Panc1 (cell line): Measurements from ENCODE around the gene NTRK3. TPM values are rescaled to one million over a fixed set of nuclear protein-coding genes. Genes with fewer than 3 reads are reported as not detected.

ENCODE experiments used
- ATAC-seq: fragments of 200-7000 bp; cut with Tn5 transposase; 2 replicates; pipeline ENCODE4 v1.9.1; 2020; ENCODE audit warnings: mild to moderate bottlenecking, moderate library complexity
- BruUV-seq: library from RNA; stranded (reverse); fragments of 400-500 nt; replicated peaks from 2 replicates; lab custom pipeline; 2021; lab: Mats Ljungman, UMichigan
- CTCF ChIA-PET: fragments of 300-600 bp; sonication (Branson Sonifier 250); formaldehyde crosslinking; loops from one replicate; lab custom pipeline; 2022; ENCODE audit warnings: antibody characterized with exemption; lab: Charles Lee
- POLR2A ChIA-PET: fragments of 300-600 bp; sonication (Branson Sonifier 250); formaldehyde crosslinking; loops from one replicate; lab custom pipeline; 2022; ENCODE audit warnings: antibody characterized with exemption; lab: Charles Lee
- DNase-seq: peaks from one replicate; pipeline ENCODE4 v3.0.0-alpha.2; 2010; ENCODE audit warnings: low read depth, low spot score
- H3K27ac ChIP-seq: 2 replicates; pipeline ENCODE4 v1.5.1; 2011; ENCODE audit warnings: mild to moderate bottlenecking, low read length, inconsistent platforms
- H3K27me3 ChIP-seq: fragments of 200-500 bp; sonication (Bioruptor generic); 2 replicates; pipeline ENCODE4 v1.6.0; 2014; ENCODE audit warnings: low read length, inconsistent platforms; ENCODE audit not compliant: control insufficient read depth, insufficient read depth
- H3K36me3 ChIP-seq: fragments of 200-500 bp; sonication (Bioruptor generic); 2 replicates; pipeline ENCODE4 v1.5.1; 2014; ENCODE audit warnings: inconsistent platforms, mild to moderate bottlenecking, low read length, moderate library complexity; ENCODE audit not compliant: control insufficient read depth, insufficient read depth
- H3K4me1 ChIP-seq: 2 replicates; pipeline ENCODE4 v1.5.1; 2011; ENCODE audit warnings: inconsistent platforms, mild to moderate bottlenecking, low read length, moderate library complexity; ENCODE audit not compliant: control insufficient read depth, insufficient read depth
- H3K4me3 ChIP-seq, 2 experiments: 2 replicates each; pipeline ENCODE4 v1.5.1; 2011 to 2012; ENCODE audit warnings: low read depth in 2 of 2, low read length in 2 of 2, mild to moderate bottlenecking in 2 of 2, inconsistent platforms in 1 of 2, moderate library complexity in 1 of 2
- H3K9me3 ChIP-seq: fragments of 200-500 bp; sonication (Bioruptor generic); 2 replicates; pipeline ENCODE4 v1.5.1; 2014; ENCODE audit warnings: low read depth, mild to moderate bottlenecking, inconsistent platforms, low read length, moderate library complexity; ENCODE audit not compliant: control insufficient read depth, insufficient read depth
- POLR2AphosphoS5 ChIP-seq: IDR thresholded peaks from 2 replicates; pipeline ENCODE4 v1.6.1; 2012; ENCODE audit warnings: mild to moderate bottlenecking, low read depth, low read length, moderate library complexity
- SIN3A ChIP-seq: IDR thresholded peaks from 2 replicates; pipeline ENCODE4 v1.6.1; 2012; ENCODE audit warnings: low read depth, mild to moderate bottlenecking, low read length, moderate library complexity, borderline replicate concordance; ENCODE audit not compliant: insufficient read depth
- TCF7L2 ChIP-seq: IDR thresholded peaks from 2 replicates; pipeline ENCODE4 v1.6.1; 2011; ENCODE audit warnings: mild to moderate bottlenecking, low read depth, low read length, inconsistent platforms
- in situ Hi-C: cut with HindIII; loops from 2 replicates; pipeline ENCODE4 v1.10.0; 2016; ENCODE audit warnings: low sequenced_read_pairs, low pct_unique_long_range_greater_than_20kb
- intact Hi-C: fragments of 100-400 bp; cut with micrococcal nuclease; formaldehyde crosslinking; loops from one replicate; pipeline ENCODE4 v1.10.0; 2022; ENCODE audit not compliant: unreplicated experiment
- total RNA-seq: library from RNA; stranded (reverse); gene quantifications from one replicate; pipeline ENCODE4 v1.2.1, GENCODE V29; 2021; ENCODE audit not compliant: unreplicated experiment
- TF ChIP-seq, protein P1 (sequence below): fragments of 450-650 bp; IDR thresholded peaks from 2 replicates; pipeline ENCODE4 v1.5.1; 2017; ENCODE audit warnings: mild to moderate bottlenecking
- TF ChIP-seq, protein P2 (sequence below), 2 experiments: IDR thresholded peaks; 2 replicates each; pipeline ENCODE4 v1.6.1; 2011 to 2012; ENCODE audit warnings: low read depth in 2 of 2, control low read depth in 1 of 2, low read length in 1 of 2, mild to moderate bottlenecking in 1 of 2, moderate library complexity in 1 of 2; ENCODE audit not compliant: insufficient read depth in 1 of 2

The NTRK3 gene
- total RNA-seq, 1 experiment from 2014 or later, result not detected

- CTCF ChIA-PET, result no interaction called here
- H3K9me3 ChIP-seq, result no peaks in the 10 kb centered on the region
- no peaks in the 10 kb centered on the region for H3K27me3 ChIP-seq
- DNase-seq, result no peak
- no peak for ATAC-seq
- in situ Hi-C loops (no loop called here), intact Hi-C loops (no loop called here)
- H3K4me3 ChIP-seq, result no peak overlapping the region
- no peak overlapping the region for H3K27ac ChIP-seq
- H3K36me3 ChIP-seq, result no peaks in the 10 kb centered on the region
- H3K4me1 ChIP-seq, result no peaks in the 10 kb centered on the region
- POLR2A ChIA-PET, result no interaction called here
- BruUV-seq, result no TSS peak
- TF ChIP-seq, protein P1, sequence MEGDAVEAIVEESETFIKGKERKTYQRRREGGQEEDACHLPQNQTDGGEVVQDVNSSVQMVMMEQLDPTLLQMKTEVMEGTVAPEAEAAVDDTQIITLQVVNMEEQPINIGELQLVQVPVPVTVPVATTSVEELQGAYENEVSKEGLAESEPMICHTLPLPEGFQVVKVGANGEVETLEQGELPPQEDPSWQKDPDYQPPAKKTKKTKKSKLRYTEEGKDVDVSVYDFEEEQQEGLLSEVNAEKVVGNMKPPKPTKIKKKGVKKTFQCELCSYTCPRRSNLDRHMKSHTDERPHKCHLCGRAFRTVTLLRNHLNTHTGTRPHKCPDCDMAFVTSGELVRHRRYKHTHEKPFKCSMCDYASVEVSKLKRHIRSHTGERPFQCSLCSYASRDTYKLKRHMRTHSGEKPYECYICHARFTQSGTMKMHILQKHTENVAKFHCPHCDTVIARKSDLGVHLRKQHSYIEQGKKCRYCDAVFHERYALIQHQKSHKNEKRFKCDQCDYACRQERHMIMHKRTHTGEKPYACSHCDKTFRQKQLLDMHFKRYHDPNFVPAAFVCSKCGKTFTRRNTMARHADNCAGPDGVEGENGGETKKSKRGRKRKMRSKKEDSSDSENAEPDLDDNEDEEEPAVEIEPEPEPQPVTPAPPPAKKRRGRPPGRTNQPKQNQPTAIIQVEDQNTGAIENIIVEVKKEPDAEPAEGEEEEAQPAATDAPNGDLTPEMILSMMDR, result no peak
- TF ChIP-seq, protein P2, sequence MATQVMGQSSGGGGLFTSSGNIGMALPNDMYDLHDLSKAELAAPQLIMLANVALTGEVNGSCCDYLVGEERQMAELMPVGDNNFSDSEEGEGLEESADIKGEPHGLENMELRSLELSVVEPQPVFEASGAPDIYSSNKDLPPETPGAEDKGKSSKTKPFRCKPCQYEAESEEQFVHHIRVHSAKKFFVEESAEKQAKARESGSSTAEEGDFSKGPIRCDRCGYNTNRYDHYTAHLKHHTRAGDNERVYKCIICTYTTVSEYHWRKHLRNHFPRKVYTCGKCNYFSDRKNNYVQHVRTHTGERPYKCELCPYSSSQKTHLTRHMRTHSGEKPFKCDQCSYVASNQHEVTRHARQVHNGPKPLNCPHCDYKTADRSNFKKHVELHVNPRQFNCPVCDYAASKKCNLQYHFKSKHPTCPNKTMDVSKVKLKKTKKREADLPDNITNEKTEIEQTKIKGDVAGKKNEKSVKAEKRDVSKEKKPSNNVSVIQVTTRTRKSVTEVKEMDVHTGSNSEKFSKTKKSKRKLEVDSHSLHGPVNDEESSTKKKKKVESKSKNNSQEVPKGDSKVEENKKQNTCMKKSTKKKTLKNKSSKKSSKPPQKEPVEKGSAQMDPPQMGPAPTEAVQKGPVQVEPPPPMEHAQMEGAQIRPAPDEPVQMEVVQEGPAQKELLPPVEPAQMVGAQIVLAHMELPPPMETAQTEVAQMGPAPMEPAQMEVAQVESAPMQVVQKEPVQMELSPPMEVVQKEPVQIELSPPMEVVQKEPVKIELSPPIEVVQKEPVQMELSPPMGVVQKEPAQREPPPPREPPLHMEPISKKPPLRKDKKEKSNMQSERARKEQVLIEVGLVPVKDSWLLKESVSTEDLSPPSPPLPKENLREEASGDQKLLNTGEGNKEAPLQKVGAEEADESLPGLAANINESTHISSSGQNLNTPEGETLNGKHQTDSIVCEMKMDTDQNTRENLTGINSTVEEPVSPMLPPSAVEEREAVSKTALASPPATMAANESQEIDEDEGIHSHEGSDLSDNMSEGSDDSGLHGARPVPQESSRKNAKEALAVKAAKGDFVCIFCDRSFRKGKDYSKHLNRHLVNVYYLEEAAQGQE (IDR thresholded peaks at IDR 0.05; ENCODE audit: insufficient read depth in 1 of 2, low read depth in 2 of 2, low read length in 1 of 2), result no peak
- TF ChIP-seq TCF7L2, result no peak
- TF ChIP-seq POLR2AphosphoS5, result no peak
- no peak for TF ChIP-seq SIN3A
These were observed 158.2 kb downstream of the NTRK3 start for GRCh38 chr15:88098361-88098760.

- H3K9me3 ChIP-seq, result no peaks in the 10 kb centered on the region
- intact Hi-C loops, result no loop called here
- H3K4me1 ChIP-seq, result no peaks in the 10 kb centered on the region
- CTCF ChIA-PET, result no interaction called here
- DNase-seq, result no peak
- TF ChIP-seq SIN3A, result no peak
- no peak for TF ChIP-seq POLR2AphosphoS5
- TF ChIP-seq, protein P1, result no peak
- TF ChIP-seq TCF7L2, result no peak
- TF ChIP-seq, protein P2 (IDR thresholded peaks at IDR 0.05; ENCODE audit: insufficient read depth in 1 of 2, low read depth in 2 of 2, low read length in 1 of 2), result no peak
- no TSS peak for BruUV-seq
- H3K27ac ChIP-seq, result no peak overlapping the region
- no peaks in the 10 kb centered on the region for H3K27me3 ChIP-seq
- ATAC-seq, result no peak
- H3K4me3 ChIP-seq, result no peak overlapping the region
- POLR2A ChIA-PET, result no interaction called here
- in situ Hi-C loops, result no loop called here
- H3K36me3 ChIP-seq, result no peaks in the 10 kb centered on the region
These were observed 165.0 kb downstream of the NTRK3 start for GRCh38 chr15:88091444-88092016.
